ENCODE data around the gene DCLRE1B.

DNA sequence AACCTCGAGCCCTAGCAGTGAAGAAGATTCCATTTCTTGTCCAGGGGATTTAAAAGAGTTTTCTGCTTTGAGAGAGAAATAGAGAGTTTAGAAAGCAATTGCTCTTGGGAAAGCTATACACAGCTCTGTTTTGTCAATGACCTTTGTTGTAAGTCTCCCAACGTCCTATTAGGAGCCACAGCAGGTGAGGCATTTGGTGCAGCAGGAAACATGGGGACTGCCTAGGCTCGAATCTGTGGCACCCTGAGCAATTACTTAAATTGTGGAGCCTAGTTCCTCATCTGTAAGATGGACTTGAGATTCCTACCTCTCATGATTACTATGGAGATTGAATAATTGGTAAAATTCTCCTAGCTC is 8.2 kb downstream of the DCLRE1B start:
- TF ChIP-seq EP300 (IDR thresholded peaks at IDR 0.05) (no peak), CTCF (IDR thresholded peaks at IDR 0.05) (no peak), POLR2A (IDR thresholded peaks at IDR 0.05) (no peak)

Data from tibial nerve (tissue), 4 donors.